PC-9 (cell line): ENCODE data around the gene PARP9. TPM values are rescaled to one million over a fixed set of nuclear protein-coding genes. Genes with fewer than 3 reads are reported as not detected.
"Not testable (repeated sequence)": the region's sequence is repeated elsewhere in the genome, so short reads cannot be mapped to it uniquely, and the experiment has no call there.

ENCODE experiments used
- BruUV-seq: library from RNA; stranded (reverse); fragments of 400-500 nt; replicated peaks from 2 replicates; lab custom pipeline; 2021; lab: Mats Ljungman, UMichigan
- CTCF ChIA-PET: fragments of 300-600 bp; sonication (Branson Sonifier 250); formaldehyde crosslinking; loops from one replicate; lab custom pipeline; 2022; ENCODE audit warnings: antibody characterized with exemption; lab: Charles Lee
- POLR2A ChIA-PET: fragments of 300-600 bp; sonication (Branson Sonifier 250); formaldehyde crosslinking; loops from one replicate; lab custom pipeline; 2022; ENCODE audit warnings: antibody characterized with exemption; ENCODE audit not compliant: unreplicated experiment; lab: Charles Lee
- DNase-seq, 2 experiments: peaks; one replicate each; pipeline versions ENCODE4 v3.0.0 to v3.0.0-alpha.2; 2015 to 2022; ENCODE audit warnings: mixed read lengths in 1 of 2
- H2AFZ ChIP-seq: fragments of 200-600 bp; sonication (generic); 2 replicates; pipeline ENCODE4 v1.8.1; 2017; ENCODE audit warnings: antibody characterized with exemption
- H3F3A ChIP-seq: fragments of 200-600 bp; sonication (generic); 2 replicates; pipeline ENCODE4 v1.8.1; 2017; ENCODE audit warnings: antibody characterized with exemption, mild to moderate bottlenecking, low read depth; ENCODE audit not compliant: insufficient read depth
- H3K27ac ChIP-seq: fragments of 200-600 bp; sonication (generic); 2 replicates; pipeline ENCODE4 v1.6.1; 2016; ENCODE audit warnings: mixed run types
- H3K27me3 ChIP-seq: fragments of 200-600 bp; sonication (generic); 2 replicates; pipeline ENCODE4 v1.6.1; 2016; ENCODE audit warnings: low read depth, mixed run types; ENCODE audit not compliant: insufficient read depth
- H3K36me3 ChIP-seq: fragments of 200-600 bp; sonication (generic); 2 replicates; pipeline ENCODE4 v1.6.1; 2016; ENCODE audit warnings: low read depth, mixed run types
- H3K4me1 ChIP-seq: fragments of 200-600 bp; sonication (generic); replicated peaks from 2 replicates; pipeline ENCODE4 v1.6.1; 2016; ENCODE audit warnings: mixed run types; ENCODE audit not compliant: insufficient read depth
- H3K4me2 ChIP-seq: fragments of 200-600 bp; sonication (generic); 2 replicates; pipeline ENCODE4 v1.6.1; 2017; ENCODE audit warnings: mixed run types
- H3K4me3 ChIP-seq: fragments of 200-600 bp; sonication (generic); 2 replicates; pipeline ENCODE4 v1.6.1; 2016; ENCODE audit warnings: mixed run types
- H3K79me2 ChIP-seq: fragments of 200-600 bp; sonication (generic); 2 replicates; pipeline ENCODE4 v1.6.1; 2017; ENCODE audit warnings: low read depth, mixed run types
- H3K9me2 ChIP-seq: fragments of 200-600 bp; sonication (generic); 2 replicates; pipeline ENCODE4 v1.8.1; 2017; ENCODE audit warnings: mild to moderate bottlenecking; ENCODE audit not compliant: insufficient read depth
- H3K9me3 ChIP-seq: fragments of 200-600 bp; sonication (generic); 2 replicates; pipeline ENCODE4 v1.8.1; 2016; ENCODE audit warnings: low read depth; ENCODE audit not compliant: insufficient read depth
- H4K20me1 ChIP-seq: fragments of 200-600 bp; sonication (generic); 2 replicates; pipeline ENCODE4 v1.8.1; 2017; ENCODE audit not compliant: insufficient read depth
- CTCF ChIP-seq: fragments of 200-600 bp; sonication (generic); conservative IDR thresholded peaks from 2 replicates; pipeline ENCODE4 v1.6.1; 2017; ENCODE audit warnings: mixed run types, antibody characterized with exemption, mild to moderate bottlenecking, moderate library complexity
- EZH2 ChIP-seq: fragments of 200-600 bp; sonication (generic); IDR thresholded peaks from 2 replicates; pipeline ENCODE4 v1.8.0; 2017; ENCODE audit warnings: antibody characterized with exemption, low read depth
- intact Hi-C: fragments of 100-400 bp; cut with micrococcal nuclease; formaldehyde crosslinking; loops from one replicate; pipeline ENCODE4 v1.10.0; 2022; ENCODE audit not compliant: unreplicated experiment
- total RNA-seq: library from RNA; stranded (reverse); gene quantifications from 2 replicates; pipeline ENCODE4 v1.2.3, GENCODE V29; 2021

PARP9 gene
- total RNA-seq, 1 experiment from 2014 or later: 21.1 TPM

GRCh38 chr3:122513386-122514122 lies 50.5 kb downstream of the PARP9 start:
- peak in 1 of 2 experiments; percentile 69 for DNase-seq
- intact Hi-C loops: loop anchor here (1.0 kb wide), 2 partner anchors 21 to 97 kb away; partner anchors contain the start of gene WDR5B
- ChIA-PET CTCF (interaction anchor here (0.5 kb wide), 1 partner anchor 52 kb away, joined by 5 read pairs; no protein-coding TSS in a partner anchor), POLR2A (interaction anchor here (0.7 to 1.0 kb wide), 2 partner anchors 21 to 29 kb away, joined by 3 to 9 read pairs; no protein-coding TSS in a partner anchor)
- TSS peak; percentile 45 for BruUV-seq
- Histone ChIP-seq H3K4me1 (peaks cover 26% of the 10 kb centered on the region), H3K4me2 (peak overlapping the region; percentile 84), H3K4me3 (peak overlapping the region; percentile 62), H3F3A (peaks cover 9% of the 10 kb centered on the region), H3K9me3 (no peaks in the 10 kb centered on the region), H3K27me3 (no peaks in the 10 kb centered on the region), H4K20me1 (peaks cover 41% of the 10 kb centered on the region), H2AFZ (peak overlapping the region; percentile 47; the same call in 1 of the 2 replicates), H3K79me2 (peaks cover 56% of the 10 kb centered on the region), H3K27ac (peak overlapping the region; percentile 81), H3K36me3 (peaks cover 14% of the 10 kb centered on the region; the same call in 1 of the 2 replicates), H3K9me2 (no peaks in the 10 kb centered on the region)
- TF ChIP-seq CTCF (no peak), EZH2 (no peak)

DNA sequence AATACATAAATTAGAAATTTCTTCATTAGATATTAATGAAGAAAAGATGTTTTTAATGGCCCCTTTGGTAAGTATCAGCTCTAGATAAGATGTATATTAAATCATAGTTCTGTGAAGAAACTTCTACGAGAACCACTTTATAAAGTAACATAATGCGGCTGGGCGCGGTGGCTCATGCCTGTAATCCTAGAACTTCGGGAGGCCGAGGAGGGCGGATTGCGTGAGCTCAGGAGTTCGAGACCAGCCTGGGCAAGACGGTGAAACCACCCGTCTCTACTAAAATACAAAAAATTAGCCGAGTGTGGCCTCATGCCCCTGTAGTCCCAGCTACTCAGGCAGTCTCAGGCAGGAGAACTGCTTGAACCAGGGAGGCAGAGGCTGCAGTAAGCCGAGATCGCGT lies 51.8 kb downstream of the PARP9 start:
- Histone ChIP-seq H3K4me2 (0 out of 2 replicates have a peak overlapping the region, but pooled peaks have one; percentile 84), H3K4me1 (peaks cover 26% of the 10 kb centered on the region), H3K79me2 (peaks cover 68% of the 10 kb centered on the region), H2AFZ (no peak overlapping the region), H3K9me3 (no peaks in the 10 kb centered on the region), H3K4me3 (no peak overlapping the region), H4K20me1 (peaks cover 42% of the 10 kb centered on the region), H3K27ac (no peak overlapping the region), H3K36me3 (peaks cover 14% of the 10 kb centered on the region), H3F3A (peaks cover 9% of the 10 kb centered on the region), H3K9me2 (no peaks in the 10 kb centered on the region), H3K27me3 (no peaks in the 10 kb centered on the region)
- POLR2A ChIA-PET: no interaction called here
- BruUV-seq: no TSS peak
- intact Hi-C loops: no loop called here
- DNase-seq: no peak
- TF ChIP-seq CTCF: no peak
- TF ChIP-seq EZH2: no peak
- CTCF ChIA-PET: no interaction called here

DNA sequence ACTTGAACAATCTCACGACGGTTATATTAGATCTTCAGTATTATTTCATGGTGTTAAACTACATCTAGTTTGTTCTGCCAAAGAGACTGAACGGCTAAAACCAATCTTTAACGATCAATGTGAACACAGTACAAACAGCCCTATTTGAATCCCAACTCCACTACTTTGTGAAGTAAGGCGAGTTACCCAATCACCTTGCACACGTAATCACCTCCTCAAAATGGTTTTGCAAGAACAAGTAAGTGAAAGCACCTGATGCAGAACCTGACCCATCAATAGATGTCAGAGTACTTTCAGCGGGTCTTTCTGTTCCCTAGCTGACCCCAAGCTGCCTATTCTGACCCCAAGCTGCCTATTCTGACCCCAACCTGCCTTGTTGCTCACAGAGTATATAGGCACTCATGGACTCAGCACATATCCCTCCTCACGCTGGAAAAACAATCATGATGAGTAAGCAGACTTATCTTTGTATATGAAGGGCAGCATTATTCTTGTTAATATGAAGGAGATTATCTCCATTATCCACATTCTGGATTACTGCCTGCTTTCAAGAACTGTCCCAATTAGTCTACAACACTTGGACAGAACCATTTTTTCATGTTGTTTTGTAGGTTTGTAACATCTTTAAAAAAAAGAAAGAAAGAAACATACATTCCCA lies 53.1 kb downstream of the PARP9 start:
- intact Hi-C loops: no loop called here

DNA sequence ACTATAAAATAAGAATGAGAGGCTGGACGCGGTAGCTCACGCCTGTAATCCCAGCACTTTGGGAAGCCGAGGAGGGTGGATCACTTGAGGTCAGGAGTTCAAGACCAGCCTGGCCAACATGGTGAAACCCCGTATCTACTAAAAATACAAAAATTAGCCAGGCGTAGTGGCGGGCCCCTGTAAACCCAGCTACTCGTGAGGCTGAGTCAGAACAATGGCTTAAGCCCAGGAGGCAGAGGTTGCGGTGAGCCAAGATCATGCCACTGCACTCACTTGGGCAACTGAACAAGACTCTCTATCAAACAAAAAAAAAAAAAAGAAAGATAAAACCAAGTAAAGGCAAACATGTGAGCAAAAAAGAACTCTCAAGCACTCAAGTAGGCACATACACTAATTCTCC lies 55.2 kb downstream of the PARP9 start:
- H3K4me2 ChIP-seq, H3K9me2 ChIP-seq, H3K27ac ChIP-seq, H2AFZ ChIP-seq, H3K9me3 ChIP-seq, CTCF ChIA-PET, DNase-seq, POLR2A ChIA-PET, intact Hi-C loops, H3K4me3 ChIP-seq, BruUV-seq, H3F3A ChIP-seq, H3K27me3 ChIP-seq: not testable (repeated sequence)
- peaks cover 45% of the 10 kb centered on the region for H4K20me1 ChIP-seq
- H3K4me1 ChIP-seq: peaks cover 22% of the 10 kb centered on the region
- H3K36me3 ChIP-seq: peaks cover 14% of the 10 kb centered on the region
- peaks cover 100% of the 10 kb centered on the region for H3K79me2 ChIP-seq

More for the DNA sequence above, 53.1 kb downstream of the PARP9 start:
- BruUV-seq: TSS peak; percentile 5
- ChIA-PET CTCF (no interaction called here), POLR2A (no interaction called here)
- no peak overlapping the region for H2AFZ ChIP-seq
- no peaks in the 10 kb centered on the region for H3K9me2 ChIP-seq
- H3K4me2 ChIP-seq: no peak overlapping the region
- peaks cover 9% of the 10 kb centered on the region for H3F3A ChIP-seq
- H3K27ac ChIP-seq: no peak overlapping the region
- H3K9me3 ChIP-seq: no peaks in the 10 kb centered on the region
- H3K4me1 ChIP-seq: peaks cover 26% of the 10 kb centered on the region
- H3K79me2 ChIP-seq: peaks cover 81% of the 10 kb centered on the region
- peaks cover 14% of the 10 kb centered on the region for H3K36me3 ChIP-seq
- H3K4me3 ChIP-seq: no peak overlapping the region
- no peaks in the 10 kb centered on the region for H3K27me3 ChIP-seq
- peaks cover 42% of the 10 kb centered on the region for H4K20me1 ChIP-seq
- TF ChIP-seq EZH2 (no peak), CTCF (no peak)
- no peak for DNase-seq
